ENCODE results near the gene SEPHS2.
A peak's percentile ranks its signal among the peaks of the same experiment; 100 is the strongest.

Gene SEPHS2

GRCh38 chr16:30430428-30430970, 15.2 kb downstream of the SEPHS2 start:
- Histone ChIP-seq H3K36me3 (ENCODE audit: control insufficient read depth in 1 of 2, insufficient read depth in 2 of 2, low read length in 2 of 2) (peaks cover 0 to 15% of the 10 kb centered on the region in 2 donors), H3K9ac (ENCODE audit: low read depth in 1 of 2, low read length in 2 of 2) (peak overlapping the region; percentile 70 to 85), H3K27me3 (ENCODE audit: control insufficient read depth in 1 of 2, insufficient read depth in 2 of 2, low read length in 2 of 2) (no peaks in the 10 kb centered on the region), H3K27ac (ENCODE audit: low read depth, low read length) (no peak overlapping the region), H3K4me3 (ENCODE audit: low read depth in 1 of 2, low read length in 2 of 2) (peak overlapping the region; percentile 86 to 90), H3K9me3 (ENCODE audit: control insufficient read depth in 1 of 2, low read length in 2 of 2) (no peaks in the 10 kb centered on the region), H3K4me1 (ENCODE audit: control insufficient read depth in 1 of 2, insufficient read depth in 2 of 2, low read length in 2 of 2) (peaks cover 16 to 18% of the 10 kb centered on the region in 2 donors)

- Histone ChIP-seq H3K27me3 (ENCODE audit: control insufficient read depth in 1 of 2, insufficient read depth in 2 of 2, low read length in 2 of 2) (no peaks in the 10 kb centered on the region), H3K27ac (ENCODE audit: low read depth, low read length) (peak within 1 kb of the TSS; percentile 43), H3K36me3 (ENCODE audit: control insufficient read depth in 1 of 2, insufficient read depth in 2 of 2, low read length in 2 of 2) (peaks cover 0 to 18% of the 10 kb centered on the region in 2 donors), H3K9ac (ENCODE audit: low read depth in 1 of 2, low read length in 2 of 2) (peak within 1 kb of the TSS; percentile 81 to 85), H3K4me3 (ENCODE audit: low read depth in 1 of 2, low read length in 2 of 2) (peak within 1 kb of the TSS; percentile 86 to 90), H3K9me3 (ENCODE audit: control insufficient read depth in 1 of 2, low read length in 2 of 2) (no peaks in the 10 kb centered on the region), H3K4me1 (ENCODE audit: control insufficient read depth in 1 of 2, insufficient read depth in 2 of 2, low read length in 2 of 2) (peaks cover 16 to 18% of the 10 kb centered on the region in 2 donors)
These were observed 15.8 kb downstream of the SEPHS2 start, which contains the start of gene DCTPP1 for GRCh38 chr16:30429678-30430427. Gene DCTPP1 (minus strand): TSS chr16:30430030. CDS start chr16:30429980, 50 bp downstream.

DNA sequence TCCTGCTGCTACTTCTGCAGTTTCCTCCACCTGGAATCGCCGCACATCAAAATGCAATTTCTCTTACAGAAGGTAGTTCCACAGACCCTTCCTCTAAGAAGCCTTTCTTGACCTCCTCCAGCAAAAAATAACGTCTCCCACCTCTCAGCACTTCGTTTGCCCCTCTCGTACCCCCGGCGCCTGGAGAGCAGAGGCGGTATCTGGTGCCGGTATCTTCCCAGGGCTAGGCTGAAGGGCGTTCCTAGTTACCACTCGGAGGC, 16.3 kb downstream of the SEPHS2 start:
- H3K27ac ChIP-seq (ENCODE audit: low read depth, low read length) = no peak overlapping the region
- H3K4me1 ChIP-seq (ENCODE audit: control insufficient read depth in 1 of 2, insufficient read depth in 2 of 2, low read length in 2 of 2) = peaks cover 16 to 18% of the 10 kb centered on the region in 2 donors
- peak overlapping the region; percentile 81 to 85 for H3K9ac ChIP-seq (ENCODE audit: low read depth in 1 of 2, low read length in 2 of 2)
- no peaks in the 10 kb centered on the region for H3K27me3 ChIP-seq (ENCODE audit: control insufficient read depth in 1 of 2, insufficient read depth in 2 of 2, low read length in 2 of 2)
- H3K36me3 ChIP-seq (ENCODE audit: control insufficient read depth in 1 of 2, insufficient read depth in 2 of 2, low read length in 2 of 2) = peaks cover 4 to 23% of the 10 kb centered on the region in 2 donors
- H3K9me3 ChIP-seq (ENCODE audit: control insufficient read depth in 1 of 2, low read length in 2 of 2) = no peaks in the 10 kb centered on the region
- peak overlapping the region; percentile 86 to 90 for H3K4me3 ChIP-seq (ENCODE audit: low read depth in 1 of 2, low read length in 2 of 2)

DNA sequence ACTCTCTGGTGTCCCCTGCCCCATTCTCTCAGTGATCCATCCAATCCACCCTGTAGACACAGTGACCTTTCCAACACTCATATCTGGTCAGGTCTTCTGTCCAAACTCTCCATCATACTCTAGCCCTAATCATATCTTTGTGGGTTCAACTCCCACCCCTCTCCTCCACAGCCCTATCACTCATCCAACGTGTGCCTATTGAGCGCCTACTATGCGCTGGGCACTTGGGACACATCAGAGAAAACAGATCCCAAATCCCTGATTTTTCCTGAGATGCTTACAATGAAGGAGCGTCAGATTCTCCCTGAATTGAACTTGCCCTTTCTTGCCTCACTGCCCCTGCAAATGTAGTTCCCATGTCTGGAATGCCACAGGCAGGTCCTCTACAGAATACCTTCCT, 17.6 kb downstream of the SEPHS2 start:
- H3K27ac ChIP-seq (ENCODE audit: low read depth, low read length) = no peak overlapping the region
- peaks cover 16 to 18% of the 10 kb centered on the region in 2 donors for H3K4me1 ChIP-seq (ENCODE audit: control insufficient read depth in 1 of 2, insufficient read depth in 2 of 2, low read length in 2 of 2)
- H3K4me3 ChIP-seq (ENCODE audit: low read depth in 1 of 2, low read length in 2 of 2) = no peak overlapping the region
- peaks cover 13 to 34% of the 10 kb centered on the region in 2 donors for H3K36me3 ChIP-seq (ENCODE audit: control insufficient read depth in 1 of 2, insufficient read depth in 2 of 2, low read length in 2 of 2)
- H3K9me3 ChIP-seq (ENCODE audit: control insufficient read depth in 1 of 2, low read length in 2 of 2) = no peaks in the 10 kb centered on the region
- no peaks in the 10 kb centered on the region for H3K27me3 ChIP-seq (ENCODE audit: control insufficient read depth in 1 of 2, insufficient read depth in 2 of 2, low read length in 2 of 2)
- H3K9ac ChIP-seq (ENCODE audit: low read depth in 1 of 2, low read length in 2 of 2) = no peak overlapping the region

- Histone ChIP-seq H3K36me3 (ENCODE audit: control insufficient read depth in 1 of 2, insufficient read depth in 2 of 2, low read length in 2 of 2) (peaks cover 13 to 43% of the 10 kb centered on the region in 2 donors), H3K27me3 (ENCODE audit: control insufficient read depth in 1 of 2, insufficient read depth in 2 of 2, low read length in 2 of 2) (no peaks in the 10 kb centered on the region)
These were observed 24.7 kb downstream of the SEPHS2 start for GRCh38 chr16:30421010-30421409.

DNA sequence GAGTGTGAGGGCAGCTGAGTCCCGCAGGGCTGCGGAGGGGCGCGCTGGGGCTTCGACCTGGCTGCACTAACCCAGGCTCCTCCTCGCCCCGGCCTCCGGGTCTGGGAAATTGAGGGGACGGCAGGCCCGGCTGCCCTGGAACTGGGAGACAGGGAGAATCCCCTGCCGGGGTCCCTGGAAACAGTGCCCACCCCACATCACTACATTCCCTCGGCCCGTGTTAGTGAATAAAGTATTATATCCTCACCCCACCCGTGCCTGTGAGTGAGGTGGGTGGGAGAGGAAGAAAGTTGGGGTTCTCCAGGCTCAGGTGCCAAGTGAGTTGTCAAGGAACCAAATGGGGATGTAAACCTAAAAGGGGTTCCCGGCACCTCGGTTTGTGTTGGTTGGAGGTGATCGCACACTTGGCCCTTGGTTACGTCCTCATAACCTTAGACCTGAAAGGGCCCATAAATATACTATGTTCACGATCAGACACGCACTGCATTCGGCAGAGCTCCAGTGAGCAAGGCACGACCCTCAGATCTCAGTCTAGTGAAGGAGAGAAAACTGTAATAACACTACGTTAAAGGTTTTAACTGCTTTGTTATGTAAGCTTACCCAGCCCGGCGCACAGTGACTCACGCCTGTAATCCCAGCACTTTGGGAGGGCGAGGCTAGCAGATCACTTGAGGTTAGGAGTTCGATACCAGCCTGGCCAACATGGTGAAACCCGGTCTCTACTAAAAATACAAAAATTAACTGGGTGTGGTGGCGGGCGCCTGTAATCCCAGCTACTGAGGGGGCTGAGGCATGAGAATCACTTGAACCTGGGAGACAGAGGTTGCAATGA, 27.1 kb downstream of the SEPHS2 start:
- Histone ChIP-seq H3K36me3 (ENCODE audit: control insufficient read depth in 1 of 2, insufficient read depth in 2 of 2, low read length in 2 of 2) (peaks cover under 1 to 26% of the 10 kb centered on the region in 2 donors), H3K9me3 (ENCODE audit: control insufficient read depth in 1 of 2, low read length in 2 of 2) (no peaks in the 10 kb centered on the region), H3K4me1 (ENCODE audit: control insufficient read depth in 1 of 2, insufficient read depth in 2 of 2, low read length in 2 of 2) (peaks cover 12% of the 10 kb centered on the region in 2 donors), H3K27me3 (ENCODE audit: control insufficient read depth in 1 of 2, insufficient read depth in 2 of 2, low read length in 2 of 2) (no peaks in the 10 kb centered on the region), H3K27ac (ENCODE audit: low read depth, low read length) (peak overlapping the region; percentile 79), H3K9ac (ENCODE audit: low read depth in 1 of 2, low read length in 2 of 2) (peak overlapping the region; percentile 63), H3K4me3 (ENCODE audit: low read depth in 1 of 2, low read length in 2 of 2) (peak overlapping the region; percentile 59 to 77)

More at GRCh38 chr16:30421010-30421409, 24.7 kb downstream of the SEPHS2 start:
- H3K9me3 ChIP-seq (ENCODE audit: control insufficient read depth in 1 of 2, low read length in 2 of 2) = no peaks in the 10 kb centered on the region
- no peak overlapping the region for H3K9ac ChIP-seq (ENCODE audit: low read depth in 1 of 2, low read length in 2 of 2)
- no peak overlapping the region for H3K27ac ChIP-seq (ENCODE audit: low read depth, low read length)
- H3K4me1 ChIP-seq (ENCODE audit: control insufficient read depth in 1 of 2, insufficient read depth in 2 of 2, low read length in 2 of 2) = peaks cover 12% of the 10 kb centered on the region in 2 donors
- no peak overlapping the region for H3K4me3 ChIP-seq (ENCODE audit: low read depth in 1 of 2, low read length in 2 of 2)

DNA sequence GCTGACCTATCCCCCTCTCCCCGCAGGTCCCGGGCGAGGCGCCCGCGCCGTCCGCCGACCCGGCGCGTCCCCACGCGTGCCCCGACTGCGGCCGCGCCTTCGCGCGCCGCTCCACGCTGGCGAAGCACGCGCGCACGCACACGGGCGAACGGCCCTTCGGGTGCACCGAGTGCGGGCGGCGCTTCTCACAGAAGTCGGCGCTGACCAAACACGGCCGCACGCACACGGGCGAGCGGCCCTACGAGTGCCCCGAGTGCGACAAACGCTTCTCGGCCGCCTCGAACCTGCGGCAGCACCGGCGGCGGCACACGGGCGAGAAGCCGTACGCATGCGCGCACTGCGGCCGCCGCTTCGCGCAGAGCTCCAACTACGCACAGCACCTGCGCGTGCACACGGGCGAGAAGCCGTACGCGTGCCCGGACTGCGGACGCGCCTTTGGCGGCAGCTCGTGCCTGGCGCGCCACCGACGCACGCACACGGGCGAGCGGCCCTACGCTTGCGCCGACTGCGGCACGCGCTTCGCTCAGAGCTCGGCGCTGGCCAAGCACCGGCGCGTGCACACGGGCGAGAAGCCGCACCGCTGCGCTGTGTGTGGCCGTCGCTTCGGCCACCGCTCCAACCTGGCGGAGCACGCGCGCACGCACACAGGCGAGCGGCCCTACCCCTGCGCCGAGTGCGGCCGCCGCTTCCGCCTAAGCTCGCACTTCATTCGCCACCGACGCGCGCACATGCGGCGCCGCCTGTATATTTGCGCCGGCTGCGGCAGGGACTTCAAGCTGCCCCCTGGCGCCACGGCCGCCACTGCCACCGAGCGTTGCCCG, 27.9 kb downstream of the SEPHS2 start:
- Histone ChIP-seq H3K27me3 (ENCODE audit: control insufficient read depth in 1 of 2, insufficient read depth in 2 of 2, low read length in 2 of 2) (no peaks in the 10 kb centered on the region), H3K9me3 (ENCODE audit: control insufficient read depth in 1 of 2, low read length in 2 of 2) (no peaks in the 10 kb centered on the region), H3K4me1 (ENCODE audit: control insufficient read depth in 1 of 2, insufficient read depth in 2 of 2, low read length in 2 of 2) (peaks cover 12% of the 10 kb centered on the region in 2 donors), H3K4me3 (ENCODE audit: low read depth in 1 of 2, low read length in 2 of 2) (peak overlapping the region; percentile 59 to 77), H3K27ac (ENCODE audit: low read depth, low read length) (peak overlapping the region; percentile 79), H3K9ac (ENCODE audit: low read depth in 1 of 2, low read length in 2 of 2) (peak overlapping the region; percentile 63), H3K36me3 (ENCODE audit: control insufficient read depth in 1 of 2, insufficient read depth in 2 of 2, low read length in 2 of 2) (peaks cover 0 to 24% of the 10 kb centered on the region in 2 donors)

GRCh38 chr16:30416624-30417528, 28.8 kb downstream of the SEPHS2 start:
- Histone ChIP-seq H3K4me1 (ENCODE audit: control insufficient read depth in 1 of 2, insufficient read depth in 2 of 2, low read length in 2 of 2) (peaks cover 12% of the 10 kb centered on the region in 2 donors), H3K9ac (ENCODE audit: low read depth in 1 of 2, low read length in 2 of 2) (peak overlapping the region; percentile 63), H3K27me3 (ENCODE audit: control insufficient read depth in 1 of 2, insufficient read depth in 2 of 2, low read length in 2 of 2) (no peaks in the 10 kb centered on the region), H3K4me3 (ENCODE audit: low read depth in 1 of 2, low read length in 2 of 2) (peak overlapping the region; percentile 59 to 77), H3K27ac (ENCODE audit: low read depth, low read length) (peak overlapping the region; percentile 79), H3K9me3 (ENCODE audit: control insufficient read depth in 1 of 2, low read length in 2 of 2) (no peaks in the 10 kb centered on the region), H3K36me3 (ENCODE audit: control insufficient read depth in 1 of 2, insufficient read depth in 2 of 2, low read length in 2 of 2) (peaks cover 0 to 24% of the 10 kb centered on the region in 2 donors)

DNA sequence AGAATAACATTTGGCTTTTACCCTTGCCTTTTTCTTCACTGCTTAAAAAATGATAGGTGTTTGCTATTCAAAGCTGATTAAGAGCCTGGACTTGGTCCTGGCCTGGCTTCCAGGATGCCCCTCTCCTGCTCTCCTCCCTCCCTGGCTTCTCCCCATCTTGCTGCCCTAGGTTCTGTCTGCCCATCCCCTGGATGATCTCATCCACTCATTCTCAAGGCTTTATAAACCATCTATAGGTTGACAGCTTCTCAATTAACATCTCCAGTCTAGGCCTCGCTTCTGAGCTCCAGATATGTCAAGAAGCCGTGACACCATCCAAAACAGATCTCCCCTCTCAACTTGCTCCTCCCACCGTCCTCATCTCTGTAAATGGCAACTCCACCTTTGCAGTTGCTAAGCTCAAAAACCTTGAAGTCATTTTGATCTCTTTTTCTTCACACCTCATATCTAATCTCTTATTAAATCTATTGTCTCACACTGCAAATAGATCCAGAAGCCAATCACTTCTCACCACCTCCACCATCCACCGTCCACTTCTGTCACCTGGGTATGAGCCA, 29.5 kb downstream of the SEPHS2 start:
- Histone ChIP-seq H3K9ac (ENCODE audit: low read depth in 1 of 2, low read length in 2 of 2) (no peak overlapping the region), H3K4me3 (ENCODE audit: low read depth in 1 of 2, low read length in 2 of 2) (no peak overlapping the region)

More for the DNA sequence above, 29.5 kb downstream of the SEPHS2 start:
- H3K27me3 ChIP-seq (ENCODE audit: control insufficient read depth in 1 of 2, insufficient read depth in 2 of 2, low read length in 2 of 2) = no peaks in the 10 kb centered on the region
- no peaks in the 10 kb centered on the region for H3K9me3 ChIP-seq (ENCODE audit: control insufficient read depth in 1 of 2, low read length in 2 of 2)
- H3K36me3 ChIP-seq (ENCODE audit: control insufficient read depth in 1 of 2, insufficient read depth in 2 of 2, low read length in 2 of 2) = peaks cover 0 to 27% of the 10 kb centered on the region in 2 donors
- H3K4me1 ChIP-seq (ENCODE audit: control insufficient read depth in 1 of 2, insufficient read depth in 2 of 2, low read length in 2 of 2) = peaks cover 12% of the 10 kb centered on the region in 2 donors
- H3K27ac ChIP-seq (ENCODE audit: low read depth, low read length) = no peak overlapping the region
